A673 (cell line): ENCODE results near the gene EVI5L. TPM values are rescaled to one million over a fixed set of nuclear protein-coding genes. Genes with fewer than 3 reads are reported as not detected.
A peak's percentile ranks its signal among the peaks of the same experiment; 100 is the strongest.

Source experiments
- BruUV-seq: library from RNA; stranded (reverse); fragments of 400-500 nt; replicated peaks from 2 replicates; lab custom pipeline; 2021; lab: Mats Ljungman, UMichigan
- CTCF ChIA-PET: fragments of 300-600 bp; sonication (Branson Sonifier 250); formaldehyde crosslinking; loops from one replicate; lab custom pipeline; 2022; ENCODE audit warnings: antibody characterized with exemption; lab: Charles Lee
- POLR2A ChIA-PET: fragments of 300-600 bp; sonication (Branson Sonifier 250); formaldehyde crosslinking; loops from one replicate; lab custom pipeline; 2022; ENCODE audit warnings: antibody characterized with exemption; ENCODE audit not compliant: low non-redundant PET; lab: Charles Lee
- DNase-seq: peaks from one replicate; pipeline ENCODE4 v3.0.0-alpha.2; 2015; ENCODE audit warnings: low spot score
- H3K27ac ChIP-seq: fragments of 200-600 bp; sonication (generic); 2 replicates; pipeline ENCODE4 v1.5.1; 2016; ENCODE audit warnings: mixed run types, low read depth, mild to moderate bottlenecking, mixed read lengths, antibody characterized with exemption, low read length; ENCODE audit not compliant: poor library complexity, severe bottlenecking
- H3K27me3 ChIP-seq: fragments of 200-600 bp; sonication (generic); replicated peaks from 2 replicates; pipeline ENCODE4 v1.6.1; 2017; ENCODE audit warnings: mixed run types, low read depth, mild to moderate bottlenecking, mixed read lengths, antibody characterized with exemption, low read length; ENCODE audit not compliant: insufficient read depth, poor library complexity
- H3K36me3 ChIP-seq: fragments of 200-600 bp; sonication (generic); 2 replicates; pipeline ENCODE4 v1.6.1; 2016; ENCODE audit warnings: mixed run types, mild to moderate bottlenecking, mixed read lengths, antibody characterized with exemption, low read length; ENCODE audit not compliant: insufficient read depth, poor library complexity, severe bottlenecking
- H3K4me1 ChIP-seq: fragments of 200-600 bp; sonication (generic); 2 replicates; pipeline ENCODE4 v1.6.1; 2017; ENCODE audit warnings: mixed run types, mild to moderate bottlenecking, mixed read lengths, antibody characterized with exemption, low read length; ENCODE audit not compliant: insufficient read depth, poor library complexity, severe bottlenecking
- H3K4me3 ChIP-seq: fragments of 200-600 bp; sonication (generic); 2 replicates; pipeline ENCODE4 v1.5.1; 2016; ENCODE audit warnings: low read depth, mixed run types, mild to moderate bottlenecking, mixed read lengths, low read length; ENCODE audit not compliant: poor library complexity, severe bottlenecking
- H3K9me3 ChIP-seq: fragments of 200-600 bp; sonication (generic); 2 replicates; pipeline ENCODE4 v1.6.1; 2016; ENCODE audit warnings: mixed run types, low read depth, mild to moderate bottlenecking, mixed read lengths, antibody characterized with exemption, low read length; ENCODE audit not compliant: poor library complexity, severe bottlenecking
- CTCF ChIP-seq: fragments of 300-800, 200-600 bp; sonication (generic); conservative IDR thresholded peaks from 2 replicates; pipeline ENCODE4 v1.5.1; 2017; ENCODE audit warnings: low read depth, mild to moderate bottlenecking, antibody characterized with exemption, low read length, moderate library complexity, mixed read lengths
- EZH2 ChIP-seq: fragments of 200-600 bp; sonication (generic); IDR thresholded peaks from 2 replicates; pipeline ENCODE4 v1.6.1; 2017; ENCODE audit warnings: borderline replicate concordance, low read depth, mild to moderate bottlenecking, mixed read lengths, antibody characterized with exemption, low read length; ENCODE audit not compliant: poor library complexity, severe bottlenecking
- intact Hi-C: fragments of 100-400 bp; cut with micrococcal nuclease; formaldehyde crosslinking; loops from one replicate; pipeline ENCODE4 v1.10.0; 2022; ENCODE audit not compliant: unreplicated experiment
- total RNA-seq: library from RNA; stranded (reverse); gene quantifications from 2 replicates; pipeline ENCODE4 v1.2.3, GENCODE V29; 2021

Gene EVI5L
- total RNA-seq, 1 experiment from 2014 or later, result 4.8 TPM

- no peak overlapping the region for H3K27ac ChIP-seq
- no peaks in the 10 kb centered on the region for H3K36me3 ChIP-seq
- intact Hi-C loops, result no loop called here
- ChIA-PET CTCF (no interaction called here), POLR2A (no interaction called here)
- TF ChIP-seq EZH2, result no peak
- TF ChIP-seq CTCF, result no peak
- no peaks in the 10 kb centered on the region for H3K9me3 ChIP-seq
- no peaks in the 10 kb centered on the region for H3K4me1 ChIP-seq
- no peak for DNase-seq
- no TSS peak for BruUV-seq
- H3K4me3 ChIP-seq, result no peak overlapping the region
- H3K27me3 ChIP-seq, result peaks cover 20% of the 10 kb centered on the region
These were observed 34.4 kb upstream of the EVI5L start for GRCh38 chr19:7795555-7796161.

GRCh38 chr19:7799640-7800355 is 30.2 kb upstream of the EVI5L start:
- CTCF ChIA-PET, result interaction anchor here (0.6 to 2.6 kb wide), 8 partner anchors 119 to 459 kb away, joined by 3 to 39 read pairs (median 5); partner anchors contain the start of gene TRAPPC5

More at GRCh38 chr19:7799640-7800355, 30.2 kb upstream of the EVI5L start:
- peak overlapping the region; percentile 27 for H3K4me3 ChIP-seq
- H3K36me3 ChIP-seq, result no peaks in the 10 kb centered on the region
- TF ChIP-seq EZH2 (no peak), CTCF (peak; percentile 78)
- intact Hi-C loops, result loop anchor here (1.0 to 5.0 kb wide), 5 partner anchors 119 to 697 kb away; partner anchors contain the start of gene TRAPPC5
- peaks cover 25% of the 10 kb centered on the region for H3K27me3 ChIP-seq
- no peaks in the 10 kb centered on the region for H3K4me1 ChIP-seq
- BruUV-seq, result no TSS peak
- no peak overlapping the region for H3K27ac ChIP-seq
- POLR2A ChIA-PET, result no interaction called here
- no peaks in the 10 kb centered on the region for H3K9me3 ChIP-seq
- peak; percentile 81 for DNase-seq
